CD14-positive monocyte (primary cell): ENCODE data around the gene CENPM. TPM values are rescaled to one million over a fixed set of nuclear protein-coding genes. Genes with fewer than 3 reads are reported as not detected.

Experiments used
- DNase-seq, 3 donors: peaks; one replicate each; pipeline ENCODE4 v3.0.0-alpha.2; 2011 to 2022
- H2AFZ ChIP-seq: 2 replicates; pipeline ENCODE4 v1.6.0; 2012; ENCODE audit warnings: mild to moderate bottlenecking, low read depth, low read length, inconsistent platforms; ENCODE audit not compliant: insufficient read depth, poor library complexity, severe bottlenecking
- H3K27ac ChIP-seq, 2 donors: 1 replicate in 1 of 2; 2 replicates in 1 of 2; pipeline ENCODE4 v1.5.1; 2012 to 2013; ENCODE audit warnings: low read length in 2 of 2, control low read depth in 1 of 2, inconsistent platforms in 1 of 2, low read depth in 1 of 2, mild to moderate bottlenecking in 1 of 2
- H3K27me3 ChIP-seq, 2 donors: one replicate each; pipeline versions ENCODE4 v1.6.0 to v1.6.1; 2011 to 2013; ENCODE audit warnings: low read length in 2 of 2; ENCODE audit not compliant: control insufficient read depth in 2 of 2, insufficient read depth in 2 of 2
- H3K36me3 ChIP-seq, 2 donors: replicated peaks in 1 of 2; 1 replicate in 1 of 2; 2 replicates in 1 of 2; pipeline versions ENCODE4 v1.5.1 to v1.6.1; 2012 to 2013; ENCODE audit warnings: low read length in 2 of 2, control low read depth in 1 of 2, inconsistent platforms in 1 of 2, mild to moderate bottlenecking in 1 of 2; ENCODE audit not compliant: insufficient read depth in 2 of 2, control insufficient read depth in 1 of 2
- H3K4me1 ChIP-seq, 2 donors: 1 replicate in 1 of 2; 2 replicates in 1 of 2; pipeline versions ENCODE4 v1.5.1 to v1.6.1; 2012 to 2013; ENCODE audit warnings: low read length in 2 of 2, control low read depth in 1 of 2, inconsistent platforms in 1 of 2, mild to moderate bottlenecking in 1 of 2, moderate library complexity in 1 of 2; ENCODE audit not compliant: insufficient read depth in 2 of 2, control insufficient read depth in 1 of 2
- H3K4me2 ChIP-seq: replicated peaks from 2 replicates; pipeline ENCODE3; 2012; ENCODE audit warnings: low read length, moderate library complexity, mild to moderate bottlenecking; ENCODE audit not compliant: poor library complexity, severe bottlenecking; ENCODE audit errors: extremely low read depth
- H3K4me3 ChIP-seq, 3 experiments: fragments of 200-600 bp in 1 of 3; sonication (generic) in 1 of 3; replicated peaks in 1 of 3; 1 replicate in 2 of 3; 2 replicates in 1 of 3; pipeline ENCODE4 v1.5.1; 2011 to 2013; ENCODE audit warnings: low read length in 3 of 3, mild to moderate bottlenecking in 3 of 3, control low read depth in 2 of 3, low read depth in 2 of 3, inconsistent platforms in 1 of 3, moderate library complexity in 1 of 3
- H3K79me2 ChIP-seq: 2 replicates; pipeline ENCODE4 v1.6.0; 2012; ENCODE audit warnings: mild to moderate bottlenecking, control low read depth, inconsistent platforms, low read length, moderate library complexity; ENCODE audit not compliant: insufficient read depth
- H3K9ac ChIP-seq: 2 replicates; pipeline ENCODE4 v1.6.0; 2017; ENCODE audit warnings: low read length, mild to moderate bottlenecking; ENCODE audit not compliant: insufficient read depth, poor library complexity, severe bottlenecking
- H3K9me3 ChIP-seq, 2 donors: replicated peaks in 1 of 2; 1 replicate in 1 of 2; 2 replicates in 1 of 2; pipeline versions ENCODE4 v1.5.1 to v1.6.1; 2012 to 2013; ENCODE audit warnings: low read length in 2 of 2, control low read depth in 1 of 2; ENCODE audit not compliant: control insufficient read depth in 1 of 2, insufficient read depth in 1 of 2
- H4K20me1 ChIP-seq: 2 replicates; pipeline ENCODE4 v1.6.0; 2012; ENCODE audit warnings: mild to moderate bottlenecking, low read length, control low read depth, moderate library complexity; ENCODE audit not compliant: insufficient read depth
- H3K27ac Mint-ChIP-seq, 7 donors: one replicate each; pipeline ENCODE4 v1.8.0; 2020; ENCODE audit warnings: mild to moderate bottlenecking in 7 of 7, mixed read lengths in 7 of 7, moderate library complexity in 6 of 7, inconsistent platforms in 2 of 7
- H3K27me3 Mint-ChIP-seq, 3 donors: one replicate each; pipeline ENCODE4 v1.8.0; 2021 to 2022; ENCODE audit warnings: low read depth in 3 of 3, mild to moderate bottlenecking in 3 of 3, mixed read lengths in 3 of 3, moderate library complexity in 3 of 3, inconsistent platforms in 1 of 3
- H3K36me3 Mint-ChIP-seq, 2 donors: one replicate each; pipeline ENCODE4 v1.8.0; 2020; ENCODE audit warnings: mixed read lengths in 2 of 2, inconsistent platforms in 1 of 2, mild to moderate bottlenecking in 1 of 2
- H3K4me1 Mint-ChIP-seq: one replicate; pipeline ENCODE4 v1.8.0; 2020; ENCODE audit warnings: mild to moderate bottlenecking, mixed read lengths
- H3K4me3 Mint-ChIP-seq, 2 donors: one replicate each; pipeline ENCODE4 v1.8.0; 2020; ENCODE audit warnings: mild to moderate bottlenecking in 2 of 2, mixed read lengths in 2 of 2, moderate library complexity in 1 of 2
- H3K9me3 Mint-ChIP-seq, 7 donors: one replicate each; pipeline ENCODE4 v1.8.0; 2020 to 2022; ENCODE audit warnings: mixed read lengths in 7 of 7, mild to moderate bottlenecking in 6 of 7, moderate library complexity in 6 of 7, inconsistent platforms in 2 of 7
- CTCF ChIP-seq: fragments of 200-600 bp; IDR thresholded peaks from one replicate; pipeline ENCODE4 v1.8.0; 2022; ENCODE audit warnings: antibody characterized with exemption, mild to moderate bottlenecking
- WGBS: methylation state at CpG from one replicate; pipeline ENCODE4 v1.1.5; 2013; ENCODE audit warnings: missing lambda C conversion rate; ENCODE audit not compliant: insufficient coverage; 5-methylcytosine and 5-hydroxymethylcytosine counted together
- intact Hi-C, 2 donors: fragments of 100-400 bp; cut with micrococcal nuclease; formaldehyde crosslinking; loops; one replicate each; pipeline versions ENCODE4 v1.15.0 to v1.15.1; 2023
- polyA plus RNA-seq, 3 donors: library from polyadenylated mRNA; depleted of rRNA in 1 of 3; unstranded in 2 of 3; stranded (reverse) in 1 of 3; fragments of 300-500 nt in 2 of 3; fragments of >200 nt in 1 of 3; fragmentation: Illumina TruSeq in 2 of 3; gene quantifications; 1 replicate in 2 of 3; 2 replicates in 1 of 3; pipeline ENCODE4 v1.2.3, GENCODE V29; 2012 to 2021

CENPM gene
- polyA plus RNA-seq, 3 donors: 0.20 TPM; not detected in 2

GRCh38 chr22:41992496-41992895 is 45.5 kb upstream of the CENPM start:
- H3K4me3 Mint-ChIP-seq: no peak overlapping the region
- peaks cover 0 to 5% of the 10 kb centered on the region in 2 donors for H3K27me3 ChIP-seq
- H3K9me3 ChIP-seq: no peaks in the 10 kb centered on the region
- no peak for TF ChIP-seq CTCF
- peaks cover 10% of the 10 kb centered on the region for H3K4me1 Mint-ChIP-seq
- no peak overlapping the region for H3K4me2 ChIP-seq
- intact Hi-C loops: no loop called here
- no peak overlapping the region for H3K27ac ChIP-seq
- no peak overlapping the region for H3K9ac ChIP-seq
- H2AFZ ChIP-seq: no peak overlapping the region
- H3K4me1 ChIP-seq: no peaks in the 10 kb centered on the region
- no peaks in the 10 kb centered on the region for H3K36me3 ChIP-seq
- H3K27ac Mint-ChIP-seq: no peak overlapping the region
- peaks cover 11 to 28% (median 14%) of the 10 kb centered on the region in 3 donors for H3K27me3 Mint-ChIP-seq
- H4K20me1 ChIP-seq: no peaks in the 10 kb centered on the region
- 100% methylated on average over 4 of the region's 5 CpGs for WGBS
- no peaks in the 10 kb centered on the region for H3K36me3 Mint-ChIP-seq
- no peaks in the 10 kb centered on the region for H3K9me3 Mint-ChIP-seq
- no peak overlapping the region for H3K4me3 ChIP-seq
- no peaks in the 10 kb centered on the region for H3K79me2 ChIP-seq
- DNase-seq: no peak

GRCh38 chr22:41991111-41991510 is 44.2 kb upstream of the CENPM start:
- Histone ChIP-seq H2AFZ (no peak overlapping the region), H3K4me1 (no peaks in the 10 kb centered on the region), H3K9ac (no peak overlapping the region), H3K9me3 (no peaks in the 10 kb centered on the region), H3K27me3 (peaks cover 0 to 5% of the 10 kb centered on the region in 2 donors), H3K4me3 (no peak overlapping the region), H3K36me3 (no peaks in the 10 kb centered on the region), H3K27ac (no peak overlapping the region), H4K20me1 (no peaks in the 10 kb centered on the region), H3K79me2 (no peaks in the 10 kb centered on the region), H3K4me2 (no peak overlapping the region)
- H3K4me3 Mint-ChIP-seq: no peak overlapping the region
- 97% methylated on average over 6 of the region's 7 CpGs for WGBS
- peaks cover 12 to 21% (median 13%) of the 10 kb centered on the region in 3 donors for H3K27me3 Mint-ChIP-seq
- H3K4me1 Mint-ChIP-seq: peaks cover 10% of the 10 kb centered on the region
- H3K9me3 Mint-ChIP-seq: no peaks in the 10 kb centered on the region
- no peak for DNase-seq
- TF ChIP-seq CTCF: no peak
- intact Hi-C loops: no loop called here
- H3K27ac Mint-ChIP-seq: no peak overlapping the region
- no peaks in the 10 kb centered on the region for H3K36me3 Mint-ChIP-seq
